BJ (cell line): Measurements from ENCODE around the gene NPPC. TPM values are rescaled to one million over a fixed set of nuclear protein-coding genes. Genes with fewer than 3 reads are reported as not detected.
A peak's percentile ranks its signal among the peaks of the same experiment; 100 is the strongest.

ENCODE experiments used
- CTCF ChIA-PET: fragments of 350-600 bp; formaldehyde crosslinking; extraction: SDS; loops from one replicate; lab custom pipeline; 2021; ENCODE audit warnings: antibody characterized with exemption, inconsistent platforms; lab: Yijun Ruan, JAX
- POLR2A ChIA-PET: fragments of 300-600 bp; sonication (Branson Sonifier 250); formaldehyde crosslinking; extraction: SDS; loops from one replicate; lab custom pipeline; 2021; ENCODE audit warnings: antibody characterized with exemption; lab: Charles Lee
- DNase-seq: peaks from one replicate; pipeline ENCODE4 v3.0.0-alpha.2; 2011; ENCODE audit warnings: low read depth
- H3K27me3 ChIP-seq: 2 replicates; pipeline ENCODE4 v1.6.0; 2011; ENCODE audit warnings: low read length; ENCODE audit not compliant: control insufficient read depth, insufficient read depth
- H3K36me3 ChIP-seq: 2 replicates; pipeline ENCODE4 v1.5.1; 2011; ENCODE audit warnings: low read length; ENCODE audit not compliant: control insufficient read depth, insufficient read depth
- H3K4me3 ChIP-seq: 2 replicates; pipeline ENCODE4 v1.5.1; 2011; ENCODE audit warnings: low read depth, mild to moderate bottlenecking, control low read depth, low read length
- polyA plus RNA-seq: library from polyadenylated mRNA; depleted of rRNA; stranded (reverse); fragments of >200 nt; gene quantifications from 2 replicates; pipeline ENCODE4 v1.2.3, GENCODE V29; 2011
- TF ChIP-seq, protein P1 (sequence below): IDR thresholded peaks from 2 replicates; pipeline ENCODE4 v1.5.1; 2011; ENCODE audit warnings: low read depth, mild to moderate bottlenecking, control low read depth, inconsistent platforms, low read length, moderate library complexity; ENCODE audit not compliant: insufficient read depth

The NPPC gene
- polyA plus RNA-seq, 1 experiment = not detected

DNA sequence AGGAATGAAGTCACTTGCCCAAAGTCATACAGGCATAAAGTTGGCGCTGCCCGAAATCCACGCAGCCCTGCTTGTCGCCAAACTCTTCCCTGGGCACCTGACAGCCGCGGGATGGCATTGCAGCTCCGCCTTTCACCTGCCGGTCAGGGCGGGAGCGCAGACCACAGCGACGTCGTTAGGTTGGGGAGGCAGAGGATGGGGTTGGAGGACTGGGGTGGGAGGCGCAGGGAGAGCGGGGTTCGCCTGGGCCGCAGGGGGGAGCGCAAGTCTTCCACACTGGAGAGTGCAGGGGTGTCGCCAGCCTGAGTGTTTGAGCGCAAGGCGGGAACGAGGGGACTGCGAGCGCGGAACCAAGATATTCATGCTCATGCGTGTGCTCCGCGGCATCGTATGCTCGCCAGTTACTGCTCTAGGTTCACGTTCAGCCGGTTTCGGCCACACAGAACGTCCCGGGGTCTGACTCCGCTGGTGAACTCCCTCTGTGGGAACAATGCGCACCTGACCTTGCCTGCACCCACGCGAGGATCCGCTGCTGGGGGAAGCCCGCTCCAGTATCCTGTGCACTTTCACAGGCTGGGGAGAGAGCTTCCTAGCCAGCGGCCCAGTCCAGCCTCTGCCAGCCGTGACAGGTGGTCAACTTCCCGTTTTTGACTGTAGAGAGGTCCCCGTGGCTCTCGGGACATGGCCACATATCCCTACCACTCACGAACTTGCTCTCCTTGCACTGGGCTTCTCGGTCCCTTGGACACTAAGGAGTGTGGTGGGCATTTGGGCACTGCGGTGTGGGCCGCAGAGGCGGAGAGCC, 767 bp upstream of the NPPC start:
- TF ChIP-seq, protein P1, sequence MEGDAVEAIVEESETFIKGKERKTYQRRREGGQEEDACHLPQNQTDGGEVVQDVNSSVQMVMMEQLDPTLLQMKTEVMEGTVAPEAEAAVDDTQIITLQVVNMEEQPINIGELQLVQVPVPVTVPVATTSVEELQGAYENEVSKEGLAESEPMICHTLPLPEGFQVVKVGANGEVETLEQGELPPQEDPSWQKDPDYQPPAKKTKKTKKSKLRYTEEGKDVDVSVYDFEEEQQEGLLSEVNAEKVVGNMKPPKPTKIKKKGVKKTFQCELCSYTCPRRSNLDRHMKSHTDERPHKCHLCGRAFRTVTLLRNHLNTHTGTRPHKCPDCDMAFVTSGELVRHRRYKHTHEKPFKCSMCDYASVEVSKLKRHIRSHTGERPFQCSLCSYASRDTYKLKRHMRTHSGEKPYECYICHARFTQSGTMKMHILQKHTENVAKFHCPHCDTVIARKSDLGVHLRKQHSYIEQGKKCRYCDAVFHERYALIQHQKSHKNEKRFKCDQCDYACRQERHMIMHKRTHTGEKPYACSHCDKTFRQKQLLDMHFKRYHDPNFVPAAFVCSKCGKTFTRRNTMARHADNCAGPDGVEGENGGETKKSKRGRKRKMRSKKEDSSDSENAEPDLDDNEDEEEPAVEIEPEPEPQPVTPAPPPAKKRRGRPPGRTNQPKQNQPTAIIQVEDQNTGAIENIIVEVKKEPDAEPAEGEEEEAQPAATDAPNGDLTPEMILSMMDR = no peak
- ChIA-PET CTCF (interaction anchor here (0.8 to 13.5 kb wide), 8 partner anchors 8 to 399 kb away, joined by 3 to 186 read pairs (median 28); no protein-coding TSS in a partner anchor), POLR2A (interaction anchor here (0.7 kb wide), 1 partner anchor 601 kb away, joined by 3 read pairs; no protein-coding TSS in a partner anchor)
- Histone ChIP-seq H3K36me3 (no peaks in the 10 kb centered on the region), H3K27me3 (peaks cover 45% of the 10 kb centered on the region), H3K4me3 (no peak overlapping the region; the same call in 1 of the 2 replicates)
- DNase-seq = no peak

DNA sequence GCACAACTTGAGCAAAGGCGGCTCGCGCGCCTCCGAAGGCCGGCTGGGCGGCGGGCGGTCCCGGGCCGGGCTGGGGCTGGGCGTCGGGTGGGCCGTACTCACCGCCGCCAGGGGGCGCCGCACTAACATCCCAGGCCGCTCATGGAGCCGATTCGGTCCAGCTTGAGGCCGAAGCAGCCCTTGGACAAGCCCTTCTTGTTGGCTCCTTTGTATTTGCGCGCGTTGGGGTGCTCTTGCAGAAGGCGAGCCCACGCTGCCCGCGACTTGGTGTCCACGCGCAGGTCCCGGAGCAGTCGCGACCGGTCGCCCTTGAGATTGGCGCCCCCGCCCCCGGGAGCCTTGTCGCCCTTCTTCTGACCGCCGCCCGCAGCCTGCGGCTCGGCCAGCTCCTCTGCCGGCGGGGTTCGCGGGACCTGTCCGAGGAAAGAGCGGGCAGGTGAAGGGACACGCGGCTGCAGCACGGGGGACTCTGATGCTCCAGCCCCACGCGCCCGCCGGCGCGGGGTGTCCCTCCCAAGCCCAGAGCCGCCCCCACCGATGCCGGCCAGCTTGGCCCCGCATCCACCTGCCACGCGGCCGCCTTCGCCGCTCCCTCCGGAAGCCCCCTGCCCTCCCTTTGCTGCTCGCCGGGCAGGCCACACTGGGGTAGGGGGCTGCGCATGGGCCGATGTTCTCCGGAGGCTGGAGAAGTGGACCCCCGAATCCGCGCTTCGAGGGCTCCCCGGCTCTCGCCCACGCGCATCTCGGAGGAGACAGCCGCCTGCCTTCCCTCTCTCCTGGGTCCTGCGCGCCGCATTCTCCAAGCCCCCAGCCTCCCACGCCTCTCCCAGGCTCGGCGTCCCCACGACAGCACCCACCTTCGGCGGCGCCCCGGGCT, 655 bp downstream of the NPPC start:
- TF ChIP-seq, protein P1 = peak; percentile 72
- peak overlapping the region; percentile 32 for H3K4me3 ChIP-seq
- H3K36me3 ChIP-seq = no peaks in the 10 kb centered on the region
- ChIA-PET CTCF (interaction anchor here (0.9 to 13.5 kb wide), 36 partner anchors 9 to 517 kb away, joined by 3 to 186 read pairs (median 6); no protein-coding TSS in a partner anchor), POLR2A (no interaction called here)
- peaks cover 39% of the 10 kb centered on the region for H3K27me3 ChIP-seq
- no peak for DNase-seq

DNA sequence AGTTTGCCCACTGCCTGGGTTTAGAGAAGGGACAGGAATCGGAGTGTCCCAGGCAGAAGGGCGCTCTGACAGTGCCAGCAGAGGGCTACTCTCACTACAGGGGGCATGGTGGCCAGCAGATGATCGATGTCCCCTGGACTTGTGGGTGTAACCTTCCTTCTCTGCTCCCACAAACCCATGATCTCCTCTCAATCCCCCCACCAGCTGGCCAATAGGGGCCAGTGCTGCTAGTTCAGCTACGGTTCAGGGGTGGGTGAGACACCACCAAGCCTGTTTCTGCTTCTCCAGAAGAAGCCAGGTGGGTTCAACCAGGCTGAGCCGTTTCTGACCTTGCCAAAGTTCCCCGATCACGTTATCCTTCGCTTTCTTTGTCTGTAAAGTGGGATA, 1.3 kb downstream of the NPPC start:
- CTCF ChIA-PET = interaction anchor here (1.0 to 13.5 kb wide), 33 partner anchors 9 to 518 kb away, joined by 3 to 186 read pairs (median 6); no protein-coding TSS in a partner anchor
- no peak overlapping the region for H3K4me3 ChIP-seq
- H3K27me3 ChIP-seq = peaks cover 40% of the 10 kb centered on the region

DNA sequence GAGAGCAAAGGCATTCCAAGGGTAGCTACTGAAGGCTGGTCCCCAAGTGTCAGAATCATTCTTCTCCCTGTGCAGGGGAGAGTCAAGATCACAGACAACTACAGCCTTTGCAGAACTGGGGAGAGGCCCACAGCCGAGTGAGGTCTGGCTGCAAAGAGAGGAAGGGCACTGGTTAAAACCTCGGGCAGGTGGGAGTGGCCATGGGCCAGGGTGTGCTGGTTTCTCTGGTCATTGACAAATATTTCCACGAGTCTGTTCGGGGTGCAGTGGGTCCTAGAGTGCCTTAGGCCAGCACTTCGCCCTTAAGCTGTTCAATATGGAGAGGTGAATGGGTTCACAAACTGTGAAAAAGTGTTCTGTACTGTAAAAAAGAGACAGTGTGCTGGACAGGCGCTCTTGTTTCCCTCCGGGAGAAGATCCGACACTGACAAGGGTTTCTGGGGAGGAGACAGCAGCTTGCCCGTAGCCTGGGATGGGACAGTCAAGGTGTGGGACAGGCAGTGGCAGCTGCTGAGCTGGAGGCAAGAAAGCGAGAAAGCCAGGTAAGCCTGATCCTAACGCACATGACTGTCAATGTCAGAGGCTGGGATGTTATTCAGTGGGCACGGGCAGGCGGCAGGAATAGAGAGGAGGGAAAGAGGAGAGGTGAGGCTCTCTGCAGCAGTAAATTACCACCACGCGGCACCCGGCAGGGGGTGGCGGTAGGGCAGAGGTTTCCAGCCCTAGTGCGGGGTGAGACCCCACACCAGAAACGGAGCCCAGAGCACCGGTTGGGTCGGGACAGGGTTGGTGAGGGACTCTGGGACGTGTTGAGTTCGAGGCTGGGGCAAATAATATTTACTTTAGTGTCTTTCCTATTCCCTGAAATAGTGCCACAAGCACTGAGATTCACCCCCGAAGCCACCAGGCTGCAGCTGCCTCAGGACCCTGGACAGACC, 2.0 kb downstream of the NPPC start:
- Histone ChIP-seq H3K36me3 (no peaks in the 10 kb centered on the region), H3K27me3 (peaks cover 34% of the 10 kb centered on the region), H3K4me3 (no peak overlapping the region)
- TF ChIP-seq, protein P1 = no peak
- DNase-seq = no peak
- CTCF ChIA-PET = interaction anchor here (0.8 to 13.5 kb wide), 24 partner anchors 10 to 518 kb away, joined by 3 to 186 read pairs (median 7); no protein-coding TSS in a partner anchor
- POLR2A ChIA-PET = no interaction called here

More for the DNA sequence above, 1.3 kb downstream of the NPPC start:
- POLR2A ChIA-PET = no interaction called here
- DNase-seq = no peak
- TF ChIP-seq, protein P1 = no peak
- no peaks in the 10 kb centered on the region for H3K36me3 ChIP-seq
